BLaER1 treated with 17β-estradiol and CSF1 and Interleukin-3, amounts not matched to agents 10 nM and 100 nM (cell line): Measurements from ENCODE around the gene CRAMP1.

Source experiments
- H3K27ac ChIP-seq, 11 experiments: shearing (Covaris generic); formaldehyde crosslinking; 2 replicates each; pipeline ENCODE4 v1.8.1; 2022
- H3K27me3 ChIP-seq, 11 experiments: shearing (Covaris generic); formaldehyde crosslinking; 2 replicates each; pipeline ENCODE4 v1.8.1; 2022
- H3K36me3 ChIP-seq, 11 experiments: shearing (Covaris generic); formaldehyde crosslinking; 2 replicates each; pipeline ENCODE4 v1.8.1; 2022
- H3K4me1 ChIP-seq, 10 experiments: shearing (Covaris generic); formaldehyde crosslinking; 2 replicates each; pipeline ENCODE4 v1.8.1; 2022
- H3K4me2 ChIP-seq, 11 experiments: shearing (Covaris generic); formaldehyde crosslinking; 2 replicates each; pipeline ENCODE4 v1.8.1; 2022
- H3K4me3 ChIP-seq, 10 experiments: shearing (Covaris generic); formaldehyde crosslinking; 2 replicates each; pipeline ENCODE4 v1.8.1; 2022
- H3K9ac ChIP-seq, 11 experiments: shearing (Covaris generic); formaldehyde crosslinking; 2 replicates each; pipeline ENCODE4 v1.8.1; 2022
- H3K9me3 ChIP-seq, 11 experiments: shearing (Covaris generic); formaldehyde crosslinking; replicated peaks in 1 of 11; 2 replicates each; pipeline ENCODE4 v1.8.1; 2022
- H4K20me1 ChIP-seq, 11 experiments: shearing (Covaris generic); formaldehyde crosslinking; 2 replicates each; pipeline ENCODE4 v1.8.1; 2022
- Cebpa-rat ChIP-seq, 11 experiments: shearing (Covaris generic); IDR thresholded peaks; 2 replicates each; pipeline ENCODE4 v1.8.1; 2022

The CRAMP1 gene

GRCh38 chr16:1659031-1659430 lies 46.9 kb downstream of the CRAMP1 start:
- Histone ChIP-seq H4K20me1 (peaks cover 0 to 59% (median 0%) of the 10 kb centered on the region in 11 experiments; a peak in 7 of 22 replicates), H3K27ac (peak overlapping the region in 1 of 11 experiments; percentile 7; a peak in 1 of 22 replicates), H3K4me1 (peaks cover 13 to 21% (median 16%) of the 10 kb centered on the region in 10 experiments), H3K9ac (0 out of 22 replicates have a peak overlapping the region, but pooled peaks of 2 of the 11 experiments have one; percentile 4 to 9), H3K9me3 (no peaks in the 10 kb centered on the region), H3K4me2 (no peak overlapping the region), H3K4me3 (no peak overlapping the region), H3K36me3 (peaks cover 75 to 99% (median 92%) of the 10 kb centered on the region in 11 experiments), H3K27me3 (no peaks in the 10 kb centered on the region)
- no peak for TF ChIP-seq Cebpa-rat (IDR thresholded peaks at IDR 0.05)

- Histone ChIP-seq H3K4me1 (peaks cover 0 to 8% (median 0%) of the 10 kb centered on the region in 10 experiments; a peak in 3 of 20 replicates), H4K20me1 (peaks cover 0 to 61% (median 0%) of the 10 kb centered on the region in 11 experiments; a peak in 8 of 22 replicates), H3K27ac (no peak overlapping the region), H3K4me3 (no peak overlapping the region), H3K4me2 (no peak overlapping the region), H3K9ac (no peak overlapping the region), H3K9me3 (no peaks in the 10 kb centered on the region), H3K27me3 (no peaks in the 10 kb centered on the region), H3K36me3 (peaks cover 77 to 99% (median 92%) of the 10 kb centered on the region in 11 experiments)
- TF ChIP-seq Cebpa-rat (IDR thresholded peaks at IDR 0.05), result no peak
Measured at GRCh38 chr16:1661826-1662225, 49.7 kb downstream of the CRAMP1 start.

- Histone ChIP-seq H3K27ac (no peak overlapping the region; a peak in 1 of 22 replicates), H3K27me3 (no peaks in the 10 kb centered on the region), H3K4me2 (no peak overlapping the region), H3K4me1 (peaks cover 0 to 8% (median 0%) of the 10 kb centered on the region in 10 experiments; a peak in 3 of 20 replicates), H3K9me3 (no peaks in the 10 kb centered on the region), H3K4me3 (no peak overlapping the region), H3K9ac (no peak overlapping the region), H4K20me1 (peaks cover 0 to 54% (median 0%) of the 10 kb centered on the region in 11 experiments; a peak in 7 of 22 replicates), H3K36me3 (peaks cover 77 to 99% (median 92%) of the 10 kb centered on the region in 11 experiments)
- no peak for TF ChIP-seq Cebpa-rat (IDR thresholded peaks at IDR 0.05)
Measured at GRCh38 chr16:1662543-1662942, 50.4 kb downstream of the CRAMP1 start.

GRCh38 chr16:1665829-1666228 lies 53.7 kb downstream of the CRAMP1 start:
- H3K4me3 ChIP-seq, result no peak overlapping the region
- no peaks in the 10 kb centered on the region for H3K9me3 ChIP-seq

GRCh38 chr16:1666316-1666715 lies 54.2 kb downstream of the CRAMP1 start:
- Histone ChIP-seq H3K9ac (no peak overlapping the region), H3K4me2 (no peak overlapping the region), H3K36me3 (peaks cover 94 to 99% (median 97%) of the 10 kb centered on the region in 11 experiments), H3K27me3 (no peaks in the 10 kb centered on the region), H4K20me1 (peaks cover 0 to 46% (median 0%) of the 10 kb centered on the region in 11 experiments; a peak in 6 of 22 replicates), H3K9me3 (no peaks in the 10 kb centered on the region), H3K4me3 (no peak overlapping the region), H3K4me1 (no peaks in the 10 kb centered on the region), H3K27ac (no peak overlapping the region)
- no peak for TF ChIP-seq Cebpa-rat (IDR thresholded peaks at IDR 0.05)

More at GRCh38 chr16:1665829-1666228, 53.7 kb downstream of the CRAMP1 start:
- H3K4me1 ChIP-seq, result no peaks in the 10 kb centered on the region
- H3K27ac ChIP-seq, result no peak overlapping the region
- no peak for TF ChIP-seq Cebpa-rat (IDR thresholded peaks at IDR 0.05)
- no peak overlapping the region for H3K4me2 ChIP-seq
- peaks cover 0 to 41% (median 0%) of the 10 kb centered on the region in 11 experiments; a peak in 5 of 22 replicates for H4K20me1 ChIP-seq
- no peaks in the 10 kb centered on the region for H3K27me3 ChIP-seq
- peaks cover 90 to 97% (median 95%) of the 10 kb centered on the region in 11 experiments for H3K36me3 ChIP-seq
- H3K9ac ChIP-seq, result no peak overlapping the region

- peaks cover 97 to 99% (median 98%) of the 10 kb centered on the region in 11 experiments for H3K36me3 ChIP-seq
- TF ChIP-seq Cebpa-rat (IDR thresholded peaks at IDR 0.05), result no peak
Measured at GRCh38 chr16:1667271-1667670, 55.1 kb downstream of the CRAMP1 start.

GRCh38 chr16:1667916-1668315 lies 55.8 kb downstream of the CRAMP1 start:
- no peaks in the 10 kb centered on the region for H3K4me1 ChIP-seq
- H3K4me2 ChIP-seq, result no peak overlapping the region
- H3K9me3 ChIP-seq, result no peaks in the 10 kb centered on the region
- no peak overlapping the region for H3K4me3 ChIP-seq
- no peak overlapping the region for H3K27ac ChIP-seq
- peaks cover 0 to 54% (median 0%) of the 10 kb centered on the region in 11 experiments; a peak in 6 of 22 replicates for H4K20me1 ChIP-seq
- no peak overlapping the region for H3K9ac ChIP-seq
- no peak for TF ChIP-seq Cebpa-rat (IDR thresholded peaks at IDR 0.05)
- peaks cover 97 to 99% (median 98%) of the 10 kb centered on the region in 11 experiments for H3K36me3 ChIP-seq
- H3K27me3 ChIP-seq, result no peaks in the 10 kb centered on the region

More at GRCh38 chr16:1667271-1667670, 55.1 kb downstream of the CRAMP1 start:
- Histone ChIP-seq H3K9me3 (no peaks in the 10 kb centered on the region), H3K9ac (no peak overlapping the region; a peak in 1 of 22 replicates), H3K4me2 (no peak overlapping the region), H3K4me3 (no peak overlapping the region), H3K27ac (no peak overlapping the region), H3K4me1 (no peaks in the 10 kb centered on the region), H3K27me3 (no peaks in the 10 kb centered on the region), H4K20me1 (peaks cover 0 to 54% (median 0%) of the 10 kb centered on the region in 11 experiments; a peak in 6 of 22 replicates)

GRCh38 chr16:1668612-1669319 lies 56.6 kb downstream of the CRAMP1 start:
- no peak for TF ChIP-seq Cebpa-rat (IDR thresholded peaks at IDR 0.05)
- Histone ChIP-seq H3K27ac (no peak overlapping the region), H3K27me3 (no peaks in the 10 kb centered on the region), H3K4me2 (no peak overlapping the region), H3K4me1 (no peaks in the 10 kb centered on the region), H3K9ac (no peak overlapping the region), H3K4me3 (no peak overlapping the region), H4K20me1 (peaks cover 0 to 60% (median 0%) of the 10 kb centered on the region in 11 experiments; a peak in 7 of 22 replicates), H3K36me3 (peaks cover 97 to 99% (median 98%) of the 10 kb centered on the region in 11 experiments), H3K9me3 (no peaks in the 10 kb centered on the region)

GRCh38 chr16:1669698-1670097 lies 57.5 kb downstream of the CRAMP1 start:
- H3K9ac ChIP-seq, result no peak overlapping the region
- H3K4me2 ChIP-seq, result no peak overlapping the region
- H4K20me1 ChIP-seq, result peaks cover 0 to 68% (median 3%) of the 10 kb centered on the region in 11 experiments; a peak in 8 of 22 replicates
- H3K4me1 ChIP-seq, result no peaks in the 10 kb centered on the region
- no peaks in the 10 kb centered on the region for H3K9me3 ChIP-seq
- H3K27me3 ChIP-seq, result no peaks in the 10 kb centered on the region
- peaks cover 97 to 99% (median 98%) of the 10 kb centered on the region in 11 experiments for H3K36me3 ChIP-seq
- H3K27ac ChIP-seq, result no peak overlapping the region
- H3K4me3 ChIP-seq, result no peak overlapping the region
- TF ChIP-seq Cebpa-rat (IDR thresholded peaks at IDR 0.05), result no peak
